Stimulated activated CD4-positive, alpha-beta T cell treated with anti-CD3 and anti-CD28 coated beads, Interleukin-4, amount 100 ng/mL, for 4 hours (primary cell): Measurements from ENCODE around the gene TENT4B.

Experiments used
- DNase-seq, 2 experiments: peaks; one replicate each; pipeline ENCODE4 v3.0.0-alpha.2; 2020

The TENT4B gene

GRCh38 chr16:50260206-50261159, 107.4 kb downstream of the TENT4B start:
- no peak for DNase-seq

GRCh38 chr16:50261160-50261706, 108.1 kb downstream of the TENT4B start:
- no peak for DNase-seq

- DNase-seq, result no peak
Observed at GRCh38 chr16:50261707-50262235, 108.7 kb downstream of the TENT4B start.

- DNase-seq, result no peak
Observed at GRCh38 chr16:50263060-50263909, 110.2 kb downstream of the TENT4B start.

GRCh38 chr16:50263940-50264929, 111.1 kb downstream of the TENT4B start:
- DNase-seq, result no peak

GRCh38 chr16:50265260-50265659, 112.2 kb downstream of the TENT4B start:
- DNase-seq, result no peak

- no peak for DNase-seq
Observed at GRCh38 chr16:50265716-50266336, 112.7 kb downstream of the TENT4B start.

GRCh38 chr16:50266337-50267091, 113.4 kb downstream of the TENT4B start, which contains the start of gene ADCY7:
Gene ADCY7, plus strand, starts transcription at chr16:50266551. Its CDS starts 21,629 bp downstream, at chr16:50288180.
- peak; percentile 78 to 86 for DNase-seq

- no peak for DNase-seq
Observed at GRCh38 chr16:50267151-50267631, 114.1 kb downstream of the TENT4B start.

GRCh38 chr16:50267651-50268050, 114.5 kb downstream of the TENT4B start:
- DNase-seq, result no peak

- DNase-seq, result no peak
Observed at GRCh38 chr16:50268352-50268751, 115.2 kb downstream of the TENT4B start.

GRCh38 chr16:50269061-50269705, 116.1 kb downstream of the TENT4B start:
- DNase-seq, result no peak

- DNase-seq, result peak in 1 of 2 experiments; percentile 30
Observed at GRCh38 chr16:50269769-50270509, 116.8 kb downstream of the TENT4B start.

- DNase-seq, result no peak
Observed at GRCh38 chr16:50270510-50271147, 117.5 kb downstream of the TENT4B start.

GRCh38 chr16:50271148-50272041, 118.3 kb downstream of the TENT4B start:
- no peak for DNase-seq

GRCh38 chr16:50272111-50272571, 119.0 kb downstream of the TENT4B start:
- no peak for DNase-seq
